GM19238 (cell line): Measurements from ENCODE around the gene PTPRE.

Experiments used
- DNase-seq: peaks from one replicate; pipeline ENCODE4 v3.0.0; 2011; ENCODE audit warnings: low spot score; ENCODE audit not compliant: insufficient read length

PTPRE gene

DNA sequence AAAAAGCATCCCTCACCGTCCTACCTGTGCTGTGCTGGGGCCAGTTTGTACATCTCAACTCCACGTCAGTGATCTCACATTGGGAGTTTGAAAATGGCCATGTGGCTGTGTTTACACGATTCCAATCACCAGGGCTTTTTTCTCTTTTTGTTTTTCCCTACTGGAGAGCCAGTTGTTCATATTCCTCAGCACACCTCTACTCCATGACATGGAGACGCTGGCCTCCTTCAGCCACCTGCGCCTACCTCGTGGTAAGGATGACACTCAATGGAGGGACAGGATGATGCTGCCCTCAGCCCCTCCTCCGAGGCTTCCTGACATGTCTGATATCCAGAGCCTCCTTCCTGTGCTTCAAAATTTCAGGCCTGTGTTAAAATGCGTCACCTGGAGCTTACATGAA lies 24.5 kb upstream of the PTPRE start:
- DNase-seq, result no peak

DNA sequence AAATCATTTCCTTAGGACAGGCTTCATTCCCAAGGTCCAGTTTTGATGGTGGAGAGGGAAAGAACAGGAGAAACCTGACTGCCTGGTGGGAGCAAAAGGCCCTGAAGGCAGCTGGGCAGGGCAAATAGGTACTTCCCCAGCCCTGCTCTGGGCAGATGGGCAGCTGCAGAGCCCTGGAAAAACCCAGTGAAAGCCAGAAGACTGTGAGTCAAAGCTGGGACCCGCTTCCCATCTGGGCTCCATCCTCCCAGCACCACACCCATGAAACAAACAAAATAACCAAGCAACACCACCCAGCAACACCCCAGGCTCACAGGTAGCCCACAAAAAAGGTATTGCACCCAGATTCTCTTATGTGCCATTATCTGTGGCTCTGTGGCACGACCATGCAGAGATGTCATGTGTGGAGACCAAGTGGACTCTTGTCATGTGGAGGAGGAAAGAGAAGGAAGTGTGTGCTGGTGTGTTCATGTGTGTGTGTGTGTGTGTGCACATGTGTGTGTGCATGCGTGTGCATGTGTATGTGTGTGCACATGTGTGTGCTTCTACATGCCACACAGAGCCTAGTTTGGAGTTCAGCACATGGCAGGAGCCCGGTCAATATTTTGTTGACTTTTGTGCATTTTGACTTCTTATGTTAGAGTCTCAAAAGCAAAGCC lies 24.0 kb upstream of the PTPRE start:
- DNase-seq, result no peak

DNA sequence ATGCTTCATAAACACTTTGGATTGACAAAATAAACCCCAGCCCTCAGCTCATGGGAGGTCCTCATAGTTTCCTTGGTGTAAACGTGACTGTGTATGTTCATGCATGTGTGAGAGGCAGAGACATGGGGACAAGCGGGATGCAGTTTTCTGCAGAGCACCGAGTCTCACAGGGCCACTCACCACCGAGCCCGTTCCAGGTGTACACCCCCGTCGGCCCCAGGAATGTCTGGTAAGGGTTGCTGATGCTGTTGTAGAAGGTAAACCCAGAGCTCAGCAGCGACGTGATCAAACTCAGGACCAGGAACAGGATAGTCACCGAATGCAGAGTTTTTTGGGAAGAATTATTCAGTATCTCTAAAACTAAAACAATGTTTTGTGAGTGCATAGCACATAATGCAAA lies 23.4 kb upstream of the PTPRE start:
- DNase-seq, result no peak

DNA sequence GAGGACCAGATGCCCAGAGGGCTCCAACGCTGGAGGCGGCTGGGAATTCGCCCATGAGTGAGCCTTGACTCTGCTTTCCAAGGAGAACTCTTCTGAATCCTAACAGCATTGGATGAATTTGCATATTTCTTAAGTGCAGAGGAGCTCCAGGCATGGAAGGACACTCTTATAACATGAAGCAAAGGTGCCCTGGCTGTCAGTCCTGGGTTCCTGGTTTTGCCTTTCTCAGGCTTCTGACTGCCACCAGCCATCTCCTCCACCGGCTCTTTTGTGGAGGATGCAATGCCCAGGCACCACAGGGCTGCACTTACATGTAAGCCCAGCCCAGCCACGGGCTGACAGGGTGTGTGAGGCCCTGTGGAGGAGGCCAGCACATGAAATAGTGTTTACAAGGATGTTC lies 22.4 kb upstream of the PTPRE start:
- DNase-seq, result no peak

DNA sequence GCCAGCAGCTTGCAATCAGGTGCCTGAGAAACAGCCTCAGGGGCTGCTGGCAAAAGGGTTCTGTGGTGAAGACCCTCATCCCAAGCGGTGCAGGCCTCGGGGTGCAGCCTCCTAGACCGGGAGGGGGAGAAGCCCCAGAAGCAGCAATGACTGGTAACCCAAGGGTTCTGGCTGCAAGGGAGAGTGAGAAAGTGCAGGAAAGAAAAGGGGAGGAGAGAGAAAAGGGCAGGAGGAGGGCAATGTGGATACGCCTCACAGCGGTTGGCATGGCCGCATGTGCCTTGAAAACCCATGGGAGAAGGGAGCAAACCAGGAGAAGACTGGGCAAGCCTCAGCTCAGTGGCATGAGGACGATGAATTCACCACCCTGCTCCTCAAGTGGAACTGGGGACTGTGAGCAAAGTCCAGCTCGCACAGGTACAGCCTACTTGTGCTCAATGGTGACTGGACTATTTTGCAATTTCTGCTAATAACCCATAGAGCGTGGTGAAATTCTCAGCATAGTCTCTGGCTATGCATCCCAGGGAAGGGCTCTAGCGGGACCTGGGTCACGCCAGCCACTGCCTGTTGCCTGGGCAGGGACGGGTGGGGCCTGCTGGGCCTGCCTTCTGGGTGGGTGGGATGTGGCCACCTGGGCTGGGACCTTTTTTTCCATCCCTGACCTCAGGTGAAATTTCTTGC lies 20.4 kb upstream of the PTPRE start:
- no peak for DNase-seq

DNA sequence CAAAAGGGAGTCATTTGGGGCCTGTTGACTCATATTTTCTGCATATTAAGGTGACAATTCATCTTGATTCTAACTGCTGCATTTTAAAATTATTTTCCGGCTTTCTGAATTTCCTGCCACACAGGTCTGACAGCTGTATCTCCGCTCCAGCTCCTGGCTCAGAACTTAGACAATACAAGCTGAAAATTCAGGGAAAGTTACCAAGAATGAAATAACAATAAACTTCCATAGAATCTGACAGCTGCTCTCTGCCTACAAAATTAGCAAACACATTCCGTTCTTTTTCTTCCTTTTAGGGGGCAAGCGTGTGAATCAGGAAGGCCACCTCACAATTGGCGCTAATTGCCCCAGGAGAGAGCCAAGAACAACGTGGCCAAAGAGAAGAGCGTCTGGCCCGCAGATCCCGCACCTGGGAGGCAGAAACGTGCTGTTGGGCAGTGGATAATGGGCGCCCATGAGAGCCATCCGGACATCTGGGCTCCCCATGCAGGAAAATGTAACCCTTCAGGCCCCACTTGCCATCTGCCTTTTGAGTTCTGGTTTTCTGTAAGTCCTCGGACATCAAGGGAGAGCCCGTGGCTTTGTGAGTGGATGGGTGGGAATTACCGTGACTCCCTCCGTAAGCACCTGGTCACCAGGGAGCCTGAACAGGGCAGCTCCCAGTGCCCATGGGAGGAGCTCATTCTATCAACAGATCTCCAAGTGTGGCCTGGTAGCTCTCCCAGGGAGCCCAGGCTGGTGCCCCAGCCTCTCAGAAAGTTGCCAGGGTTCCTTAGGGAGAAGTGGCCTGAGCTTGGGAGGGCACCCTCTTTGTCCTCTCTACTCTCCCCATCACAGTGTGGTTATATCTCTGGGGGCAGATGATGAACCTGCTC lies 19.1 kb upstream of the PTPRE start:
- DNase-seq, result no peak

DNA sequence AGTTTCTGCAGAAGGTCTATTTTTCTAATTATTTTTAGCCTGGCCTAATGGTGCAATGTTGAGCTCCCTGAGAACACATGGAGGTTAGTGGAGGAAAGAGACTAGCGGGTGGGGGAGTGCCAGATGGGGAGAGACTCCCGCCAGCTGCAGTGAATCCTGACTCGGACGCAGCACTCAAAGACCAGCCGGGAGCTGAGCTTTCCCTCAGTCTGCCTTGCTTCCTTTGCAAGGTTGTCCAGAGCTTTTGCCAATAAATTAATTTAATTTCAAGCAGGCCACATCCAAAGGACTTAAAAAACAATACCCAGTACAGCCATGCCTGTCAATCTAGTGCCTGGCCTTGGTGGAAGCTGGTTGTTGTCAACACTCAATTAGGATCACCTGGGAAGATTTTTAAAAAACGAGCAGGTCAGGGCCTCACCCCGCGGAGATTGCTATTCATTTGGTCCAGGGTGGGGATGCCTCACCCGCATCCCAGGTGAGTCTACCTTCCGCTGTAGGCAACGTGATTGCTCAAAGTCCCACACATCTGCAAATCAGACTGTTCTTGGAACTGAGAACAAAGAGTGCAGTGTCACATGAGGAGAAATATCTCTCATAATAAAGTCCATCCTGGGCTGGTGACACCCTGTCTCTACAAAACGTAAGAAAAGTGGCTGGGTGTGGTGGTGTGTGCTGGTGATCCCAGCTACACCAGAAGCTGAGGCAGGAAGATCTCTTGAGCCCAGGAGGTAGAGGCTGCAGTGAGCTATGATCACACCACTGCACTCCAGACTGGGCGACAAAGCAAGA lies 18.2 kb upstream of the PTPRE start:
- no peak for DNase-seq

DNA sequence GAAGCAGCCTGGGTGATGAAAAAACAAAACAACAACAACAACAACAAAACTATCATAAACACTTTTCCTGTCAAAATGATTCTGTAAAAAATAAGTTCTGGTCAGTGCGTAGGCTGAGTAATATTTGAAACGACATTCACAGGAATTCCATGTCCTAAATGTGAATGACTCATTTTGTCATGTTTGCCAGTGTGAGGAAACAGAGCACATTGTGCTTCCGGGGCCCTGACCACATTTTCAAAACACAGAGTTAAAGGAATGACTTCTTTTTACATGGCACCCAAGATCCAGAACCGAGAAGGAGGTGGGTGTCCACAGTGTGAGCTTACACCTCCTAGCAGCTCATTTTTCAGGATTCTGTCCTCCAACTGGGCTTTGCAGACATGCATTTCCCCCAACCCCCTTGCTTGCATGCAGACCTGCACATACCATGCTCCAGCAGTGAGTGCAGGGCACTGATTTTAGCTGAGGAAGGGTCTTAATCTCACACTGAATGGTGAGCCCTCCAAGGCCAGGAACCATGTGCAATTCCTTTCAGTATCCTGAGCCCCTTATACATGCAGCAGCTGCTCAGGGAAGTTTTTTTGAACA lies 17.2 kb upstream of the PTPRE start:
- no peak for DNase-seq

DNA sequence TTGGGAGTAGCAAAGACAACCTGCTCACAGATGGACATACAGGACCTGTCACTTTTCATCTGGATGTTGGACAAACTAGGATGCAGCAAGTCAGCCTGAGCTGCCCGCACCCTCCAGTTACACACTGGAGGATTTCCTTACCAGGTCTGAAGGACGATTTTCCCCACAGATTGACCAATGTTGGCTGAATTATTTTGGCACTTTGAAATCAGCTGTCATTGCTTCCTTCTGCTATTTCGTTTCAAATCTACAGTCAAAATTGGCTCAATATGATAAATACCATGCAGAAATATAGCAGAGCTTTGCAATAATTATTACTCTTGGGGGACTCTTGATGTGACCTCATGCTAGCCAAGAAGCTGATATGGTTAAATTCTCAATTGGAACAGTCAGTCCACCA lies 16.7 kb upstream of the PTPRE start:
- DNase-seq, result no peak

DNA sequence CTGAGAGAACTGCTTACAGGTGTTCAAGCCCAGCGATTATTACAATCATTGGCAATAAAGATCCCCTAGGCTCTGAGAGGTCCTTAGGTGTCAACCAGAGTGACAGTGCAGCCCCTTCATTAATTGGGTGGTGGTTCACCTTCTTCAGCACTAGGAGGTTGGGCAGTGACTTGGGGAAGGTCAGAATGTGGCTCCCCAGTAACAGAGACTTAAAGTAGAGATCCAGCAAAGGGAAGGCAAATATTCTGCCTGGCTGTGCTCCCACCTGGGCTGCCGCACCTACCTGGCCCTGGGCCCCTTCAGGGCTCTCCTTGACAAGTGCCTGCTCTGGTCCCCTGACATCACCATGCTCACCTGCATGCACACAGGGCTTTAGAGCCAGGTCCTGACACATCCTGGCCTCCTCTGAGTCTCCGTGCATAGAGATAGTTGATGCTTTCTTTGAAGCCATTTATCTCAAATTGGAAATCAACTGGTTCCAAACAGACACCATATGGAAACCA lies 16.0 kb upstream of the PTPRE start:
- no peak for DNase-seq

DNA sequence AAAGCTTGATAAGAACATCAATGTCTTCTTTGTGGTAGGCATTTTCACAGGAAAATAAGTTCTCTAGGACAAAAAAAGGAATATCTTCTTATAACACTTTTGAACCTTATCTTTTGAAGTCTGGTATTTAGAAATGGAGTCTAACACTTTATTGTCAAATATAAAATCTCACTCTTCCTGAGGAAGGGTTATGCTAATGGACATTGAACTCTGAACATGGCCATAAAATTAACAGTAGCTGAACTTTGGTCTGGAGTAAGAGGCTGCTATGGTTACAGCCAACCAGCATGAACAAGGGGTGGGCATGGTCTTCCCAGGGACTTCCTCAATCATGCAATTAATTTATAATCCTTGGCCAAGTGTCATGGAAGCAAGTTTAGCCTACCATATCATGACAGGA lies 14.2 kb upstream of the PTPRE start, which contains the start of gene CLRN3:
CLRN3 (minus strand) TSS at position 199 of the 400 bp plus-strand sequence; CDS start at position 42, 157 bp downstream.
- DNase-seq, result no peak

DNA sequence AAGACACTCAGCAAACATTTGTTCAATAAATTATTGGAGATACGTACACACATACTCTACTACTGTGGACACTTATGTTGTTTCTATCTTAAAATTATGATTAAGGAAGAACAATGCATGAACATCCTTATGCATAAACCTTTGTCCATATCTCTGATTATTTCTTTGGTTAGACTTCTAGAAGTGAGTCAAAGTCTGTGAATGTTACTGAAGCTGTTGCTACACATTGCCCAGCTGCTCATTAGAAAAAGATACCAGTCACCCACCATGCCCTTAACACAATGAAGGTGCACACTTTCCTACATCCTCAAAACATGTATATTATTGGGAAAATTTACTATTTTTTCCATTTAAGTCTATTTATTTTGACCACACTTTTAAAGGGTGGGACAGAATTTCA lies 12.8 kb upstream of the PTPRE start:
- no peak for DNase-seq

DNA sequence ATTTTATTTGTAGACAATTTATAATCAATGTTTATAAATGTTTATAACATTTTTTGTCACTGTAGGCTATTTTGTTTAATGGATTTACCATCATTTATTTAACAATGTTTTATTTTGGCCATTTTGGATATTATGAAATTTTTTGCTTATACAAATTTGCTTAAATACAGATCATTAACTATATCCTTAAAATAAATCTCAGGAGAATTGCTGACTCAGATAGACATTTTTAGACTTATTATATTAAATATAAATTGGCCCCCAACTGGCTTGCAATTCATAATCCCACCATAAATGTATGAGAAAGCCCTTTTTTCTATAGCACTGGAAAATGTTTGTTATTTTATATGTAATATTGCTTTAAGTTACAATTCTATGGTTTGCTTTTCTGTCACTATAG lies 10.3 kb upstream of the PTPRE start:
- no peak for DNase-seq

DNA sequence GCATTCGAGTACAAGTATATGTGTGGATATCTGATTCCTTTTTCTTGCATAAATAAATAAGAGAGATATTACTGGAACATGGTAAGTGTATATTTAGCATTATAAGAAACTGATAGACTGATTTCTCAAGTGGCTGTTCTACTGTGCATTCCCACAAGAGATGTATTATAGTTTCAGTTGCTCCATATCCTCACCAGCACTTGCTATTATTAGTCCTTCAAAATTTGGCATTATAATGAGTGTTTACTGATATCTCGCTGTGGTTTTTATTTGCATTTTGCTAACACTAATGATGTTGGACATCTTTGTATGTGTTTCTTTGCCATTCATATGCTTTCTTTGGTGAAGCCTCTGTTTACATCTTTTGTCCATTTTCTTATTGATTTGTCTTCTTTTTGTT lies 9.7 kb upstream of the PTPRE start:
- DNase-seq, result no peak

DNA sequence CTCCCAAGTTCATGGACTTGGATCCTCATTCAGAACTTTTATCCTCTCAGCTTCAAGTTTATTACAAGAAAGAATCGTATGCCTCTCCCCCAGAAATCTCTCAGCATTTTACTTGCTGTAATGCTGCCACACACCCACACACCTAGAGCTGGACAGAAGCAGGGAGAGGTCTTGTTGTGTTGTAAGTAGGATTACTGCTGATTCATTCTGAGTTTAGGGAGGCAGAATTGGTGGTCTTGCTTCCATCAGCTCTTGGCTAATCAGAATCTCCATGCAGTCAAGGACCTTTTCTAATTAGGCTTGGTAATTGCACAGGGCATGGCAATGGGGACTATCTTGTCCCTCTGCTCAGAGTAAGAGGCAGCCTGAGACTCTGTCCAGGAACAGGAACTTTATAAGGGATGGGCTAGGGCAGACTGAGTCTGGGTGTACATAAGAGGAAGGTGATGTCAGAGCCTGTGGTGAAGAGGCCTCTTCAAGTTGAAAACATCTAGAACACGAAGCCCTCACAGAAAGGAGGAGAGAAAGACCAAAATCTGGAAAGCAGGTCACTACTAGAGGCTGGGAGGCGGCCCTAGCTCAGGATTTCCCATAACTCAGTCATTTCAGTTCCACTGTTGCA lies 7.0 kb upstream of the PTPRE start:
- DNase-seq, result no peak

DNA sequence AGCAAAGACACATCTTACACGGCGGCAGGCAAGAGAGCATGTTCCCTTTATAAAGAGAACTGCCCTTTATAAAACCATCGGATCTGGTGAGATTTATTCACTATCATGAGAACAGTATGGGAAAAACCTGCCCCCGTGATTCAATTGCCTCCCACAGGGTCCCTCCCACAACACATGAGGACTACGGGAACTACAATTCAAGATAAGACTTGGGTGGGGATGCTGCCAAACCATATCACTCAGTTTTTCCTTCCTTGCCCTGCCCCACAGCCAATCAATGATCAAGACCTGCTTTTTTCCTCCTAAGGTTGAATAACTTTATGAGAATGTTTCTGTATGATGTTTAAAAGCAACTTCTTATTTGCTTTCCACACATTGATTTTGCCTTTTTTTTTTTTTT lies 3.1 kb upstream of the PTPRE start:
- no peak for DNase-seq

DNA sequence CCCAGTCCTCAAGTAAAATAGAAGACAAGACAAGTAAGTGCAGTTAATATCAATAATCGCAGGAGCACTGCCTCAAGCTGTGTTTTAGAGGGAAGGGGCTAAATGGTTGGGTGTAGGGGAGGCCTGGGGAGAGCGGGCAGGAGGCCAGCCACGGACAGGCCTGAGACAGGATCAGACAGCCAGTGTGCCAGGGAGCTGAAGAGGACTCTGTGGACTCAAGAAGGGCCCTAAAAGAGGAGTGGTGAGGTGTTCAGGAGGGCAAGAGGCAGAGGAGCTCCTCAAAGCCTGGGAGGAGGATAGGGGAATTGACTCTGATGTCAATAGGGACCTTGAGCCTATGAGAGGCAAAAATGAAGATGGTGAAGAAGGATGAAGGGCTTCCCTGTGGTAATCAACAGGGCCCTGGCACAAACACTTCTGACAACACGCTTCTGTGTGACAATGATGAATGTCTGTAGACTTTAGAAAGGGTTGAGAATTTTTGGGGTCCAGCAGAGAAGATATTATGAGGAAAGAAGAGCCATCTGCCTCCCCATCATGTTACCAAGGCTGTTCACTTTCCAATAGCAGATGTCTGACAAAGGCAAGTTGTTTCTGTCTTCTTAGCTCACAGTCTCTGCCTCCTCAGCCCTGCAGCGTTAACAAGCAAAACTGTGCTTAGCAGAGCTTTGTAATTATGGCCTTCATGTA lies 2.4 kb upstream of the PTPRE start:
- DNase-seq, result no peak

DNA sequence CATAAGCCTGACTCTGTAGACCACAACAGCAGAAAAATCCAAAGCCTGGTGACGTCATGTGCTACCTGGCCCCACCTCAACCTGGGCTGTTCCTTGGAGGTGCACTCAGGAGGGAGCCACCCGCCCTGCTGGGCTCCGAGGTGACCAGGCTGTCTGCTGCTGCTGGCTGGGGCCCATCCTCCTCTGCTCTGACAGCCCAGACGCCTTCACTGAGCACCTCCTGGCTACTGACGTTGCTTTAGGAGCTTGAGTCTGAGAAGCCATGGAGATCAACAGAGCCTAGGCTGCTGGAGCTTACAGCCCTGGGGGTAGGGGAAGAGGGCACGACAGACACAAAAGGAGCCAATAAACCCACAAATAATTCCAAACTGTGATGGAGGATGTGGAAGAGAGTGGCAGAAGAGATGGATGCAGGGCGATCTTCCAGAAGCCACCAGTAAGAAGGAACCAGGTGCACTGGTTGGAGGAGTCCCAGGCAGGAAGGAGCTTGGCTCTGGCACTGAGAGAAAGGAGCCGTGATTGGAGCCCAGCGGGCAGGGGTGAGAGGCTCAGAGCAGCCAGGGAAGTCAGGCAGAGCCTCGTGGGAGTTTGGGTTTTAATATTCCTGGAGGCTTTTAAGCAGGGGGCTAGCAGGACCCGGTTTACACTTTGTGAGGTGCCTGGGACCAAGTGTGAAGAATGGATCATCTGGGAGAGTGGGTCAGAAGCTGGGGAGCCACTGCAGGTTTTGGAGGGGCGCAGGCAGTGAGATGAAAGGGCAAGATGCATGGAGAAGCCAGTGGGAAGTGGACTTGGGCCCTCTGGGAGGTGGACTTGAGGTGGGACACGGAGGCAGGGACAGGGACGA lies 1.7 kb upstream of the PTPRE start:
- no peak for DNase-seq

DNA sequence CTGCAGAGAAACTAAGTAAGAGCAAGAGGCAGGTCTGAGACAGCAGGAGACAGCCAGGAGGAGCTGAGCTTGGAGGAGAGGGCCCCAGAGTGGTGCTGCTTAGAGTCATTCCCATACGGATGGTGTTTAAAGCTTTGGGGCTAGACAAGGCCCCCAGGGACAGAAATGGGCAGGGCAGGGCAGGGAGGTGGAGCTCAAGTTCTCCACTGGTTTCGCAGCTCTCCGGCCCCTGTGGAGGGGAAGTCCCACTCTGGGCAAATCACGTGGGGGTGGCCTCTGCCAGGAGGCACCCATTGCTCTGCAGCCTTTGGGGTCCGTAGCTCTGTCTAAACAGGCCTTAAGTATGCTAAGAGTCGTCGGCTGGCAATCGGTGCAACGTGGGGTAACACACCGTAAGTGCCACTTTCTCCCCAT lies 1.0 kb upstream of the PTPRE start:
- no peak for DNase-seq
